HG02759 (cell line): ENCODE measurements around the gene PAK1IP1.
"Not testable (repeated sequence)": the region's sequence is repeated elsewhere in the genome, so short reads cannot be mapped to it uniquely, and the experiment has no call there.

Source experiments
- ATAC-seq: cut with Tn5 transposase; IDR thresholded peaks from one replicate; pipeline ENCODE4 v1.9.1; 2021; ENCODE audit warnings: mild to moderate bottlenecking, moderate library complexity; ENCODE audit not compliant: unreplicated experiment

The PAK1IP1 gene

GRCh38 chr6:10740061-10740460 is 45.3 kb downstream of the PAK1IP1 start:
- ATAC-seq = no peak

GRCh38 chr6:10741643-10742042 is 46.9 kb downstream of the PAK1IP1 start:
- not testable (repeated sequence) for ATAC-seq

- no peak for ATAC-seq
These were observed 47.5 kb downstream of the PAK1IP1 start for GRCh38 chr6:10742251-10742650.

- no peak for ATAC-seq
These were observed 48.7 kb downstream of the PAK1IP1 start for GRCh38 chr6:10743515-10743914.

- no peak for ATAC-seq
These were observed 50.3 kb downstream of the PAK1IP1 start for GRCh38 chr6:10745116-10745515.

- ATAC-seq = no peak
These were observed 52.1 kb downstream of the PAK1IP1 start for GRCh38 chr6:10746915-10747250.

- ATAC-seq = peak; percentile 98
These were observed 52.6 kb downstream of the PAK1IP1 start, which contains the start of gene TMEM14B for GRCh38 chr6:10747251-10747972. Gene TMEM14B (plus strand): TSS chr6:10747805. CDS start chr6:10749246, 1,441 bp downstream.

- no peak for ATAC-seq
These were observed 55.0 kb downstream of the PAK1IP1 start for GRCh38 chr6:10749734-10750133.

- not testable (repeated sequence) for ATAC-seq
These were observed 55.8 kb downstream of the PAK1IP1 start for GRCh38 chr6:10750568-10750967.

- not testable (repeated sequence) for ATAC-seq
These were observed 57.0 kb downstream of the PAK1IP1 start for GRCh38 chr6:10751757-10752156.

- ATAC-seq = no peak
These were observed 61.3 kb downstream of the PAK1IP1 start for GRCh38 chr6:10756085-10756484.
